Neutrophil (primary cell): ENCODE measurements around the gene RPL29.

Experiments
- H3K27ac ChIP-seq: fragments of 200-600 bp; sonication (generic); 2 replicates; pipeline ENCODE4 v1.5.1; 2016; ENCODE audit warnings: mild to moderate bottlenecking, moderate library complexity
- H3K27me3 ChIP-seq: fragments of 200-600 bp; sonication (generic); 2 replicates; pipeline ENCODE4 v1.6.0; 2016; ENCODE audit warnings: mild to moderate bottlenecking
- H3K36me3 ChIP-seq: fragments of 200-600 bp; sonication (generic); 2 replicates; pipeline ENCODE4 v1.5.1; 2017
- H3K4me1 ChIP-seq, 2 experiments: fragments of 200-600 bp in 1 of 2; sonication (generic) in 1 of 2; 1 replicate in 1 of 2; 2 replicates in 1 of 2; pipeline versions ENCODE4 v1.5.1 to v1.6.1; 2013 to 2016; ENCODE audit warnings: low read depth in 1 of 2, low read length in 1 of 2, mild to moderate bottlenecking in 1 of 2, moderate library complexity in 1 of 2; ENCODE audit not compliant: control insufficient read depth in 1 of 2, insufficient read depth in 1 of 2
- H3K4me3 ChIP-seq, 2 experiments: fragments of 200-600 bp in 1 of 2; sonication (generic) in 1 of 2; 1 replicate in 1 of 2; 2 replicates in 1 of 2; pipeline ENCODE4 v1.5.1; 2013 to 2016; ENCODE audit warnings: low read depth in 1 of 2, low read length in 1 of 2, mild to moderate bottlenecking in 1 of 2, moderate library complexity in 1 of 2
- H3K9me3 ChIP-seq: fragments of 200-600 bp; sonication (generic); 2 replicates; pipeline ENCODE4 v1.5.1; 2016
- TF ChIP-seq, protein P1 (sequence below): fragments of 200-600 bp; sonication (generic); IDR thresholded peaks from 2 replicates; pipeline ENCODE4 v1.5.1; 2016; ENCODE audit warnings: antibody characterized with exemption

RPL29 gene

DNA sequence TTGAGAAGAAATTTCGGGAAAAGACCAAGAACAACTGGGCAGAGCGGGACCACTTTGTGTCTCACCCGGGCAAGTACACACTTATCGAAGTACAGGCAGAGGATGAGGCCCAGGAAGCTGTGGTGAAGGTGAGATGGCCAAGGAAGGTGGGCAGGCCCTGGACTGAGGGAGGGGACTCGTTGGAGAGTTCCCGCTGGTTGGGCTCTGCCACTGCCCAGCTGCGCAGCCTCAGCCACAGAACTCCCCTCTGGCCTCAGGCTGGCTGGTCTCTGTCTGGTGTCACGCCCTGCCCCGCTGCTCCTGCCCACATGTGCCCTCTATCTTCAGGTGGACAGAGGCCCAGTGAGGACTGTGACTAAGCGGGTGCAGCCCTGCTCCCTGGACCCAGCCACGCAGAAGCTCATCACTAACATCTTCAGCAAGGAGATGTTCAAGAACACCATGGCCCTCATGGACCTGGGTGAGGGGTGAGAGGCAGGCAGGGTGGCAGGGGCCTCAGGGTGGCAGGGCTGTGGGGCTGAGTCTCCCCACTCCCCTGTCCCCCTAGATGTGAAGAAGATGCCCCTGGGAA is 51.2 kb downstream of the RPL29 start:
- H3K36me3 ChIP-seq, result no peaks in the 10 kb centered on the region
- H3K27me3 ChIP-seq, result no peaks in the 10 kb centered on the region
- H3K4me3 ChIP-seq, result no peak overlapping the region
- TF ChIP-seq, protein P1, sequence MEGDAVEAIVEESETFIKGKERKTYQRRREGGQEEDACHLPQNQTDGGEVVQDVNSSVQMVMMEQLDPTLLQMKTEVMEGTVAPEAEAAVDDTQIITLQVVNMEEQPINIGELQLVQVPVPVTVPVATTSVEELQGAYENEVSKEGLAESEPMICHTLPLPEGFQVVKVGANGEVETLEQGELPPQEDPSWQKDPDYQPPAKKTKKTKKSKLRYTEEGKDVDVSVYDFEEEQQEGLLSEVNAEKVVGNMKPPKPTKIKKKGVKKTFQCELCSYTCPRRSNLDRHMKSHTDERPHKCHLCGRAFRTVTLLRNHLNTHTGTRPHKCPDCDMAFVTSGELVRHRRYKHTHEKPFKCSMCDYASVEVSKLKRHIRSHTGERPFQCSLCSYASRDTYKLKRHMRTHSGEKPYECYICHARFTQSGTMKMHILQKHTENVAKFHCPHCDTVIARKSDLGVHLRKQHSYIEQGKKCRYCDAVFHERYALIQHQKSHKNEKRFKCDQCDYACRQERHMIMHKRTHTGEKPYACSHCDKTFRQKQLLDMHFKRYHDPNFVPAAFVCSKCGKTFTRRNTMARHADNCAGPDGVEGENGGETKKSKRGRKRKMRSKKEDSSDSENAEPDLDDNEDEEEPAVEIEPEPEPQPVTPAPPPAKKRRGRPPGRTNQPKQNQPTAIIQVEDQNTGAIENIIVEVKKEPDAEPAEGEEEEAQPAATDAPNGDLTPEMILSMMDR, result no peak
- H3K27ac ChIP-seq, result no peak overlapping the region
- H3K9me3 ChIP-seq, result no peaks in the 10 kb centered on the region
- H3K4me1 ChIP-seq, result peaks cover 16 to 21% of the 10 kb centered on the region in 2 experiments
